GM21717 (cell line): ENCODE results near the gene AURKA.
A peak's percentile ranks its signal among the peaks of the same experiment; 100 is the strongest.

Source experiments
- ATAC-seq: cut with Tn5 transposase; IDR thresholded peaks from one replicate; pipeline ENCODE4 v1.9.1; 2021; ENCODE audit warnings: mild to moderate bottlenecking, moderate library complexity; ENCODE audit not compliant: unreplicated experiment

Gene AURKA

DNA sequence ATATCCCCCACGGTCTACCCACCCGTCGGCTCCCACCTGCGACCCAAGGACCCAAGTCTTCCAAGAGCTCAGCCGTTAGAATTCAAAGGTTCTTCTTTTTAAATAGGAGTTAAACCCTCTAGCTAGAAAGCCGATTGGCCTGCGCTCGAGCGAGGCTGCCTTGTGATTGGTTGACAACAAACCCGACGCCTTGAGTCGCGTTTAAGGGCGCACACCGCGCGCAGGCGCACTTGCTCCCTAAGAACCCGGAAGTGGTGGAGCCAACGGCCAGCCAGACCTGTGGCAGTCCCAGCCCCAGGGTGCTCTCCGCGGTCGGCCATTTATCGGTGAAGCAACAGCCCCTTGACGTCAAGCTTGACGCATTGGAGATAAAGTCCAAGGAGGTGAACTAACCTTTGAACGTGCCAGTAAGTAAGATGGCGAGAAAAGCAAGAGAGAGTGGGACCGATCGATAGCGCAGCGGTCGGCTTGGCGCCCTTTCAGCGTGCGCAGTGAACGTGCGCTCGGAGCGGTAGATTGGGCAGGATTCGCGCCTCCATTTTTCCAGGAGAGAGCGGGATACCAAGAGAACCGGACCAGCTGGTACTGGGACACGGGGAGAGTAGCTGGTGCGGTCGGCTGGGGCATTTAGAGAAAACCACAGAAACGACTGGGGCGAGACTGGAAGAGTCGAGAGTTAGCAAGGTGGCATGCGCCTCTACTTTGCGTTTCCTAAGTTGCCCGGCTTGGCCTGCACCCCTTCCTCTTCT is at the start of gene AURKA, which contains the start of gene CSTF1:
Gene AURKA, minus strand, starts transcription at position 84 of the 749 bp plus-strand sequence. CDS start 4,018 bp downstream, outside the sequence.
Gene CSTF1, plus strand, starts transcription at position 514 of the 749 bp plus-strand sequence. CDS start 2,908 bp downstream, outside the sequence.
- peak; percentile 93 for ATAC-seq

DNA sequence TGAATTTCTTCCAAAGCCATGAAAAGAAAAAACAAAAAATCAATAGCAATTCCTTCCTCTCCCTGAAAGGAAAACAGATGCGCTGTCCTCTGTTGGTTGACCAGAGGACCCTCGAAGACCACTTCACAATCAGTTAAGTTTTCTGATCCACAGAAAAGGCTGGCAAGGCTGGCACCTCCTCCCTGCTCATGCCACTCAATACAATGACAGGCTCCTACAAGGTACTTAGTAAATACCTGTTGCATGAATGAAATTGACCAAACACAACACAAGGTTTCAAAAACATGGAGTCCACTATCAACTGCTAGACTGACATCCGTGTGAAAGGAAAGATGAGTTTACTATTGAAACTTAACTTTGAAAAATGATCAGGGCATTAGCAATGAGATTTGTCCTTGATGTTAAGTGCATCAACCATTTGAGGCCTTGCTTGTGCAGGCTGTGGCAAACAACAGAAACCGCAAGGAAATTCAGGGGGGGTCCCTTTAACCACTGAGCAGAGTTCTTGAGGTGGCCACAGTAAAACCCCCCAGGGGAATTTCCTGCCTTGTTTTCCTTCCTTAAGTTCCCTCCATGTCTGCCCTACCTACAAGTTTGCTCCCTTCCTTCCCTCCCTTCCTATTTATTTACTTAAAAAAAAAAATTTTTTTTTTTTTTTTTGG is 48.5 kb upstream of the AURKA start:
- ATAC-seq: peak; percentile 73

DNA sequence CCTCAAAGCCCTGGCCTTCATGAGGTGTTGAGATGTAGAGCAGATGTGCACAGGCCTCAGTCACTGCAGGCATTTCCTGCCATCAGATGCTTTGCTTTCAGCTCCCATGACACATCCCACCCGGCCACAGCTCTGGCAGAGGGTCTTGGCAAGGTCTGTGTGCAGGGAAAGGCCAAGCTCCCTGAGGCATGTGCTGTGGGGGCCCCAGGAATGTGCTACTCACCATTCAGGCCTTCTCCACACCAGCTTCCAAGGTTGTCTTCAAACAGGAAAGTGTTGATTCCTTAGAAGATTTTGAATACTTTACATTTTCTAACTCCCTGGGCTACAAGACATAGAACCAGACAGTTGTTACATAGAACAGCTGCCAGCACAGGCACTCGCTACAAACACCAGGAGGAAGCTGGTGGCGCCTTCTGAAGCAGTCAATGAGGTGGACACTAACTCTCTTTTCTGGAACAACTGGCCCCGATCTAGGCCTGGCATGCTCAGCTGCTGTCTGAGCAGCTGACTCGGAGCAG is 47.8 kb upstream of the AURKA start:
- ATAC-seq: no peak

DNA sequence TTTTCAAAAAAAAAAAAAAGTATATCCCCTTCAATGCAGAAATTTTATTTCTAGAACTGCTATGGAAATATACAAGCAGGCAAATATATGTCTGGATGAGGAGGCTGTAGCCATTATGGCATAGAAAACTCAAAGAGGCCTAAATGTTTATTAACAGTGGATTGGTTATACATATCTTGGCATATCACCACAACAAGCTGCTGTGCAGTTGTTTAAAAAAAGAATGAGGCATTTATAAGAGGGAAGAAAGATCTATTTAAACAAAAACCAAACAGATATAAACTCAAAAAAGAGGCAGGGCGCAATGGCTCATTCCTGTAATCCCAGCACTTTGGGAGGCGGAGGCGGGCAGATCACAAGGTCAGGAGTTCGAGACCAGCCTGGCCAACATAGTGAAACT is 46.3 kb upstream of the AURKA start:
- no peak for ATAC-seq

DNA sequence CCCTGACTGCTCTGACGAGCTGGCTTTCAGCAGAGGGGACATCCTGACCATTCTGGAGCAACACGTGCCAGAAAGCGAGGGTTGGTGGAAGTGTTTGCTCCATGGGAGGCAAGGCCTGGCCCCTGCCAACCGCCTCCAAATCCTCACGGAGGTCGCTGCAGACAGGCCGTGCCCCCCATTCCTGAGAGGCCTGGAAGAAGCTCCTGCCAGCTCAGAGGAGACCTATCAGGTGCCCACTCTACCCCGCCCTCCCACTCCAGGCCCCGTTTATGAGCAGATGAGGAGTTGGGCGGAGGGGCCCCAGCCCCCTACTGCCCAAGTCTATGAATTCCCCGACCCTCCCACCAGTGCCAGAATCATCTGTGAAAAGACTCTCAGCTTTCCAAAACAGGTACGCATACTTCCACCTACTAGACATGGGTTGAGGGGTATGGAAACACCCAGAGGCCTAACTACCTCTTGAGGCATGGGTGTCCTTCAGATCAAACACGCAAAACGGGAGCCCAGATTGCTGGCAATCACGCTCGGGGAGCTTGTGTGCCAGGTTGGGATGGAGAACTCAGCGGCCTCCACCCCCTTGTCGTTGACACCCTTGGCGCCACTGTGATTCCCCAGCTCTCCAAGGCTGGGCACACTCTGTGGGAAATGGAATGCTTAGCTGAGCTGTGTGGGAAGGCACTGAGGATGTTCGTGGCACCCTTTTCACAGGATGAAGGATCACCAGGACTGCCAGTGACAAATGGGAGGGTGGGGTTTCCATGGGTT is 45.4 kb upstream of the AURKA start:
- no peak for ATAC-seq

DNA sequence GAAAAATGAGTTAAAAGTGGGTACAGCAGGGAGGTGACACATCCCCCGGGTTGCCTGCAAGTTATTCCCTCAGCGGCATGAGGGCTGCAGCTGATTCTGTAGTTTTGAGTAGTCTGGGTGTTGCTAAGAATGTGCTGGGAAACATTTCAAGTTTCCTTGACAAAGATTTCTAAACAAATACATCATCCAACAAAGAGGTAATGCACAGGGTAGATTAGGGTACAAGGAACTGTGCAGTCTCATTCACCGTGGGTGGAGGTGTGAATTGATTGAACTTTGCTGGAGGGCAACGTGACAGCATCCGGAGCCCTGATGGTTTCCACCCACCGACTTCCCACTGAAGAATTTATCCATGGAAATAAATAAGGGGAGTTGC is 41.9 kb upstream of the AURKA start:
- ATAC-seq: no peak

DNA sequence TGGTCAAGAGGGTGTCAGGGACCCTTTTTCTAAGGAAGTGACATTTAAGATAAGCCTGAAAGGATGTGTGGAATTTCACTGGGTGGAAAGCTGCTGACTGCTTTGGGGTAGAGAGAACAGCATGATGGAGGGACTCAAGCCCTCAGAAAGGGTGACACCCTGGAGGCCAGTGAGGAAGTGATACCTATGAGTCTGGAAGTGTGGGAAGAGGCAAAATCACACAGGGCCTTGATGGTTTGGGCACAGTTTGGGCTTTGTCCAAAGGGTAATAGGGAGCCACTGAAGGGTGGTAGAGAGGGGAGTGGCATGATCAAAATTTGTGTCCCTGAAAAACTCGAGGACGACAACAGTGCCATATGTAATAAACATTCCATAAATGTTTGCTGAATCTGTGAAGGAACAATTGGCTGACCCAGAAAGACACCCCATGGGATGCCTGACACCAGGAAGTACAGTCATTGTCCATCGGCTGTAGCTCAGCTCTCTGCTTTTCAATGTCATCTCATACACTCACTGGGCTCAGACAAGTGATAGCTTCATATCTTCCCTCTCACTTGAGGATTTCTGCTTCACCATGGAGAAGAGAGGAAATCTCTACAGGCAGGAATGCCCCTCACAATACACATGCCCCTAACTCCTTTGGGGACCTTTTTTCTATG is 41.3 kb upstream of the AURKA start:
- ATAC-seq: no peak

DNA sequence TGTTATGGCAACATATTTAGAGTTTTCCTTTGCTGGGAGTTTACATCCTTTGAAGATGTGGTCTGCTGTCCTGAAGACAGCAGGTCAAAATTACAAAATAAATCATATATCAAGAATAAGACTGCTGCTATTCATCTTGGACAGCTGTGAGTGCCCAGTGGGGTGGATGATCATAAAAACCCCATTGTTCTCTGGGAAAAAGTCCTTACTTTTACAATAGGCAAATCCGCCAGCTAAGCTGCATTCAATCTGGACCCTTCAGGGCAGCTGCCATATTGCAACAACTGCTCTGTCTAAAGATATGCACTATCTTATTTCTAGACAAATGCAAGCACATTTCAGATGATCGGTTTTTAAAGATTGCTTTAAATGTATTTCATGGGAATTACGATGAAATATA is 39.5 kb upstream of the AURKA start:
- no peak for ATAC-seq

DNA sequence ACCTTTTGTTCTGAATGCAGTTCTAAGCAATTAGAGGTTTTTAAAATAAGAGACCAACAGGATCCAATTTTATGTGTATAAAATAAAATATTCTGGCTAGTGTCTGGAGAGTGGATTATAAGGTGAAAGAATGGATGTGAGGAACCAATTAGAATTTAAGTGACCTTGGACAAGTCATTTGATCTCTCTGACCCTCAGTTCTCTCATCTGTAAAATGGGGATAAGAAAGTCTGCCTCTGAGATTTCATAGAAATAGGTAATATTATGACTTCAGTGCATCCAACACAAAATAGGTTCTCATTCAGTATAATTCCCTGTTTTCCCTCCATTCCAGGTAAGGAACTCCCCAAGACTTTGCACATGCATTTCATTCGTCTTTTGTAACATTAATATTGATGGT is 38.9 kb upstream of the AURKA start:
- no peak for ATAC-seq

DNA sequence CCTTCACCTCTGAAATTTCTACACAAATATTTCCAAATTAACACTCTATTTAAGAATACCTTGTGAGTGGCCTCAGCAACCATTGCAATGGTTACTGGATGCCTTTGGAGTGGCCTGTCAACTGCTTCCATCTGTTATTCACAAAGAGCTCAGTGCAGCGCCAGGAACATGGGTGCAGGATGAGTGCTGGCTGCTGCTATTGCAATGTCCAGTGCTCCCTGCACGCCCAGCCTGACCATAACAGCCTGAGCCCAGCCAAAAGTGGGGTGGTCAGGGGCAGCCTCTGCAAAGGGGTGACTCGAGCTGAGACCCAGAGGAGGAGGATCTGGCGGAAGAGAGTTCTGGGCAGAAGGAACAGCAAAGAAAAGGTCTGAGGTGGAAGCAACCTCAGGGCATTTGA is 38.4 kb upstream of the AURKA start:
- ATAC-seq: no peak

DNA sequence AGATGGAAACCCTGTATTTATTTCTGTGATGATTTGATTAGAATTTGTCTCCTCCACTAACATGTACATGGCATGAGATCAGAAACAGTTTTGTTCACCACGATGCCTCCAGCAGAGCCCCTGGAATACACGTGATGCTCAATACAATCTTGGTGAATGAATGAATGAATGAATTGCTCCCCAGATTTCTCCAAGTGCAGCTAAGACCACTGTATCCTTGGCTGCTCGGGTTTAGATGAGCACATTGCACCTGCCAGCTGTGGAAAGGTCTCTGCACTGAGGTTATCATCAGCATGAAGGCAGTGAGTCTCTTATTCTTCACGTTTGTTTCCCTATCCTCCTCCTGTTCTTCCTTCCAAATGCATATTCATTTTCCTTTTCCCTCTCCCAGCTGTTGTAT is 37.9 kb upstream of the AURKA start:
- no peak for ATAC-seq

DNA sequence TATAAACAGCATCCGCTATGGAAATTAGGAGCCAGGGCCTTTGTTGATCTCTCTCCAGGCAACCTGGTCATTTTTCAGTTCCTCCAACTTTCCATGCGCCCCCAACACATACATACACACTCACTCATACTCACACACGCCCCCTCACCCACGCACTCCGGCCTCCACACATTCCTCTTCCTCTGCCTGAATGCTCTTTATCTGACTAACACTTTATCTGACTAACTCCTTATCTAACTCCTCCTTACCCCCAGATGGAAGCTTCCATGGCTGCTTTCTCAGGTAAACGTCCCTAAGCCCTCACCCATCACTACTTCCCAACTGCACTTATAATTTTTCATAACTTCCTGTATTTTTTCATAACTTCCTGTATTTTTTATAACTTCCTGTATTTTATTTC is 37.5 kb upstream of the AURKA start:
- no peak for ATAC-seq

DNA sequence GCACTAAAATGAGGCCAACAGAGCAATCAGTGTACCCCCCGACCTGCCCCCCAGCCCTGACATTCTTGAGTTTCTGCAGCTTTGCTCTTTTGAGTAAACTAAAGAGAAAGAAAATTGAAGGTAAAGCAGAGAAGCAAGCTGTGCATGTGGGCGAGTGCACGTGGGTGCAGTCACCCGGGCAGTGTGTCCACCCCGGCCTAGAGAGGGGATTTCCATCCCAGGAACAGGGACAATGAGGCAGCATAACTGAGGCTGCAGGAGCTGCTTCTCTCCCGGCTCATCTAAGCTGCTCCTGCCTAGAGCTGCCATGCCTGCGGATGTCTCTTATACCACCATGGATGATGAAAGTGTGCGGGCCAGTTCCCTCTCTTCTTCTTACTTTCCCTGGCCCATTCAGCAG is 36.9 kb upstream of the AURKA start:
- ATAC-seq: no peak

DNA sequence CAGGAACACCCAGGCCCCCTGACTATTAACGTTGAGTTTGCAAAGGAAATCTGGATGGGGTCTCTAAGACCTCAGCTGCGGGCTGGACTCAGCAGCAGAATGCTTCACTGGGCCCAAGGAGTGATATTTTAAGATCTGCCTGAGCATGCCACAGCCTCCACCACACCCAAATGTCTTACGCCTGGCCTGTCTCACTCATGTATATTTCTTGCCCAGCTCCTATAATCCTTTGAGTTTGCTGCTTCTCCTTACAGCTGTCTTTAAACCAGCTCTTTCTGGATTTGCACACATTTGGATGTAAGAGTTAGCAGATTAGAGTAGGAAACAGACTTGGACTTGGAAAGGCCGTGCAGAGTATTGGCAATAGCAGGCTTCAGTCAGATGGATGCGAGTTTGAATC is 36.4 kb upstream of the AURKA start:
- ATAC-seq: no peak

DNA sequence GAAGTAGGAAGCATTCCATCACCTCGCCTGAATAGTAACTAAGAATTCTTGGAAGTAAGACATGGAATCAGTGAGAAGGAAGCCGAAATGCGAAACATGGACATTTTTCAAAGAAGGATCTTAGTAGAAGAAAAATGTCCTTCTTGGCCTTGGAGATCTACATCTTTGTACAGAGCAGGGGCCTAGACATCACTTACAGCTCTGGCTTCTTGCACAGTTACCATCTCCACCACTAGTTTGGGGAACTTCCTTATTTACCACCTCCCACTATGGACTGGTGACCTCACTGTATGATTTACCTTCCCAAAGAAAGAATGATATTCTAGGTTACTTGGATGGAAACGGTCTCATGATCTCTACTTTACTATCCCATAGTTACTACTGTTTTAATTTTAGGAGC is 35.8 kb upstream of the AURKA start:
- no peak for ATAC-seq

DNA sequence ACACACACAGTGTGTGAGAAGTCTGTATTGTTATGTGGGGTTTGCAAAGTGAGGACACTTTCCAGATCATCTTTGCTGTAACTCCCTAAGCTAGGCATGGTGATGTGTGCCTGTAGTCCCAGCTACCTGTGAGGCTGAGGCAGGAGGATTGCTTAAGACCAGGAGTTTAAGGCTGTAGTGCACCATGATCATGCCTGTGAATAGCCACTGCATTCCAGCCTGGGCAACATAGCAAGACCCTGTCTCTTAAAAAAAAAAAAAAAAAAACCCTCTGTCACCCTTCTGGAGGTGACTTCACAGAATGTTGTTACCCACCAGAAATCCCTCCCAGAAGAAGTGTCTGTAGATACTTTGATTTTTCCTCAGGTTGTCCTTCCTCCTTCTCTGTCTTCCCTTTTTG is 34.9 kb upstream of the AURKA start:
- ATAC-seq: no peak

DNA sequence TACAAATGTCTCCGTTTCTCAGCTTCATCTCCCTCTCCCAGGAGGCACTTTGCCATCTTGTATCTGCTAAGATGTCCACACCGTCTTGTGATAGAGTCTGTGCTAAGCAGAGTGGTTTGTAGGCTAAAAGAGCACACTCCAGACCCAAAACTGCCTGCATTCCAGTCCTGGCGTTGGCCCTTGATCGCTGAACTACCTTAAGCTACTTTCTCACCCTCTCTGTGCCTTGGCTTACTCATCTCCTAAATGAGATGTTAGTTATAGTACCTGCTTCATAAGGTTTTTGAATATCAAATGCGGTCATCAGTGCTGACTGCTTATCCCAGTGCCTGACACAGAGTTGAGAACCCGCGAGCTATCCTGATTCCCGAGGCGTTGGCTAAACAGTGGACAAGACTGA is 34.0 kb upstream of the AURKA start:
- ATAC-seq: no peak

DNA sequence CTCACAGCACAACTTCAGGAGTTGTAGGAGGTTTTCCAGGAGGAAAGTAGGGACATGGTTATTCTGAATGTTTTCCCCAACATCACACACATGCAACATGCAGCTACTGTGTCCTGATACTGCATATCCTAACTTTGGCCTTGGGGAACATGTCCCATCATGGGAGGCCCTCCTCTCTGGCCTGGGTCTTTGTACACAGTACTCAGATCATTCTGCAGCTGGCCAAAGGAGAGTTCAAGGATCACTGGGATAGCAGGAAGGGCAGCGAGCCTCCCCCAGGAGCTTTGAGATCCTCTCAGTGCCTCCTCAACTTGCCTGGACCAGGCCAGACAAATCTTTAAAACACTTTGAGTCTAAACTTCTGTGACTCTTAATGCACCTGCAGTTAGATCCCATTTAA is 32.9 kb upstream of the AURKA start:
- no peak for ATAC-seq

DNA sequence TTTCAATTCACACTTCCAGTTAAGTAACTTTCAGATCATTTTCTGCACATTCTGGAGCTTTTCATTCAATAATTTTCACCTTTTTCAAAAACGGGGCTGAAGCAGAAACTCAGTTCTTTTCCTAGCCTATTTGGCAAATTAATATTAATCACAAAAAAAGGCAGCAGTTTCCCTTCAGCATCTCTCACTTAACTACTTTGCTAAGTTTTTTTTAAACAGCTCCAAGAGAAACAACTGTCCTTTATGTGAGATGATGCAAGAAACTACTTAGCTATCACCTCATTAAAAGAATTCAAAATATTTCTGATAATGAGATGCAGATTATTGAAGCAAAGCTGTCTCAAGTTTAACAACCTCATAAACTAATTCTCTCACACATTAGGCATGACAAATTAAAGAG is 31.9 kb upstream of the AURKA start:
- ATAC-seq: no peak

DNA sequence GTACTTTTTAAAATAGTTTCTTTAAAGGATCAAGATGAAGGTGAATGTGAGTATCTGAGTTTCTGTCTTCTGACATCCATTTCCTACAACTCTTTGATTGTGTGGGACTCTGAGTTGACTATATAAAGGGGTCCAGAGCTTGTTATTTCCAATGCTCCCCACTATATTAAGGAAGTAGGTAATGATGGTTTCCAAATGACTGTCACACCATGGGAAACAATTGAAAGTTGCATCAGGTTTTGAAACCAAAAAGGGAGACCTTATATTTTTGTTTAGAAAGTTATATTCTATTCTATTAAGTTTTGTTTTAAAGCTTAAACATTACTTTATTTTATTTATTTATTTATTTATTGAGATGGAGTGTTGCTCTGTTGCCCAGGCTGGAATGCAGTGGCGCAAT is 31.2 kb upstream of the AURKA start:
- no peak for ATAC-seq

DNA sequence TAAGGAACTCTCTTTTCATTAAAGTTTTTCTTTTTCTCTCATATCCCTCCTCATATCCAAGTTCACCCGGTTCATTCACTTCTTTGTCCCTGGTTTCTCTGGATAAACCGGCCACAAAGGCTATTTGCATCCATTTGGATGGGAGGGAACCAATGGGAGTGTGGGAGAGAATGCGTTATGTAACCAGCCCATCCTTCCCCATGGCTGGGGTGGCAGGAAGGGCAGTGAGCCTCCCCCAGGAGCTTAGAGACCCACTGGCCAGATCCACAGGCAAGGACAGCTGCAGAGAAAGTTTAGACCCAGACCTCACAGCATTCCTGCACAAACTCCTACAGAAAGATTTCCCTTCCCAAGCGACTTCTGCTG is 30.8 kb upstream of the AURKA start:
- ATAC-seq: no peak
